ENCODE results near the gene TTC3.

GRCh38 chr21:37041706-37042271 lies 31.3 kb upstream of the TTC3 start:
- TF ChIP-seq CTCF (IDR thresholded peaks at IDR 0.05; ENCODE audit: low read length), result no peak
- no peak for TF ChIP-seq EZH2 (optimal IDR thresholded peaks at IDR 0.05; ENCODE audit: low read depth, low read length)
- TF ChIP-seq EZH2phosphoT487 (IDR thresholded peaks at IDR 0.05; ENCODE audit: low read length), result no peak

All from MM.1S (cell line).